Activated CD4-positive, alpha-beta T cell treated with anti-CD3 and anti-CD28 coated beads for 24 hours (primary cell): ENCODE data around the gene SLC8A1.

Experiments used
- DNase-seq, 2 donors: peaks; one replicate each; pipeline ENCODE4 v3.0.0-alpha.2; 2020; ENCODE audit warnings: low read depth in 2 of 2

Gene SLC8A1

GRCh38 chr2:40230707-40231432 lies 221.0 kb downstream of the SLC8A1 start:
- DNase-seq = no peak

- DNase-seq = no peak
Observed at GRCh38 chr2:40230186-40230585, 221.7 kb downstream of the SLC8A1 start.

- no peak for DNase-seq
Observed at GRCh38 chr2:40228310-40228709, 223.6 kb downstream of the SLC8A1 start.

- DNase-seq = no peak
Observed at GRCh38 chr2:40227210-40227609, 224.7 kb downstream of the SLC8A1 start.

- DNase-seq = no peak
Observed at GRCh38 chr2:40226637-40227036, 225.3 kb downstream of the SLC8A1 start.

GRCh38 chr2:40225670-40226210 lies 226.2 kb downstream of the SLC8A1 start:
- DNase-seq = no peak

- no peak for DNase-seq
Observed at GRCh38 chr2:40224318-40224717, 227.6 kb downstream of the SLC8A1 start.

- no peak for DNase-seq
Observed at GRCh38 chr2:40220177-40220925, 231.5 kb downstream of the SLC8A1 start.

- DNase-seq = no peak
Observed at GRCh38 chr2:40219141-40219540, 232.7 kb downstream of the SLC8A1 start.

GRCh38 chr2:40218679-40219078 lies 233.2 kb downstream of the SLC8A1 start:
- DNase-seq = no peak

GRCh38 chr2:40213619-40214018 lies 238.3 kb downstream of the SLC8A1 start:
- no peak for DNase-seq

GRCh38 chr2:40213071-40213470 lies 238.8 kb downstream of the SLC8A1 start:
- no peak for DNase-seq

- no peak for DNase-seq
Observed at GRCh38 chr2:40210968-40211353, 240.9 kb downstream of the SLC8A1 start.

- no peak for DNase-seq
Observed at GRCh38 chr2:40210344-40210967, 241.4 kb downstream of the SLC8A1 start.

- no peak for DNase-seq
Observed at GRCh38 chr2:40209761-40210160, 242.1 kb downstream of the SLC8A1 start.

GRCh38 chr2:40208463-40208862 lies 243.4 kb downstream of the SLC8A1 start:
- no peak for DNase-seq

- DNase-seq = no peak
Observed at GRCh38 chr2:40204268-40204667, 247.6 kb downstream of the SLC8A1 start.

- DNase-seq = no peak
Observed at GRCh38 chr2:40202798-40203400, 249.0 kb downstream of the SLC8A1 start.

- DNase-seq = no peak
Observed at GRCh38 chr2:40201425-40201824, 250.5 kb downstream of the SLC8A1 start.

GRCh38 chr2:40200366-40200915 lies 251.4 kb downstream of the SLC8A1 start:
- no peak for DNase-seq

- no peak for DNase-seq
Observed at GRCh38 chr2:40199771-40200170, 252.1 kb downstream of the SLC8A1 start.

- DNase-seq = no peak
Observed at GRCh38 chr2:40197121-40197520, 254.8 kb downstream of the SLC8A1 start.
